GM12878 (cell line): Measurements from ENCODE around the gene GPSM1. TPM values are rescaled to one million over a fixed set of nuclear protein-coding genes. Genes with fewer than 3 reads are reported as not detected.

Experiments used
- ATAC-seq: fragments of 200-7000 bp; cut with Tn5 transposase; 3 replicates; pipeline ENCODE4 v1.9.1; 2020; ENCODE audit warnings: mild to moderate bottlenecking, moderate library complexity
- BruUV-seq: library from RNA; stranded (reverse); fragments of 400-500 nt; replicated peaks from 2 replicates; lab custom pipeline; 2021; lab: Mats Ljungman, UMichigan
- CTCF ChIA-PET: fragments of 300-600 bp; sonication (Branson Sonifier 250); formaldehyde crosslinking; extraction: SDS; loops from one replicate; lab custom pipeline; 2021; ENCODE audit warnings: inconsistent platforms; lab: Yijun Ruan, JAX
- POLR2A ChIA-PET: fragments of 350-600 bp; formaldehyde crosslinking; extraction: SDS; loops from one replicate; lab custom pipeline; 2021; ENCODE audit warnings: inconsistent platforms; lab: Charles Lee
- RAD21 ChIA-PET: fragments of 300-600 bp; sonication (Branson Sonifier 250); formaldehyde crosslinking; loops from one replicate; lab custom pipeline; 2023; ENCODE audit warnings: antibody characterized with exemption; ENCODE audit not compliant: unreplicated experiment; lab: Charles Lee
- SMC1A ChIA-PET: fragments of 300-600 bp; sonication (Branson Sonifier 250); formaldehyde crosslinking; loops from one replicate; lab custom pipeline; 2023; ENCODE audit not compliant: unreplicated experiment, uncharacterized antibody; lab: Charles Lee
- DNase-seq: peaks from one replicate; pipeline ENCODE4 v3.0.0-alpha.2; 2011; ENCODE audit warnings: low read depth, low spot score
- FAIRE-seq: peaks from 3 replicates; lab custom pipeline; 2011; peaks lifted over from hg19 to GRCh38; lab: Jason Lieb, UNC
- H2AFZ ChIP-seq: 2 replicates; pipeline ENCODE4 v1.6.0; 2011; ENCODE audit warnings: low read depth, low read length, control low read depth; ENCODE audit not compliant: control insufficient read depth
- H3K27ac ChIP-seq: 2 replicates; pipeline ENCODE4 v1.5.1; 2011; ENCODE audit warnings: control low read depth; ENCODE audit not compliant: control insufficient read depth, insufficient read depth
- H3K27me3 ChIP-seq, 2 experiments: replicated peaks in 1 of 2; 2 replicates each; pipeline versions ENCODE4 v1.6.0 to v1.6.1; 2011; ENCODE audit warnings: low read length in 1 of 2; ENCODE audit not compliant: control insufficient read depth in 2 of 2, insufficient read depth in 2 of 2
- H3K36me3 ChIP-seq, 2 experiments: 2 replicates each; pipeline ENCODE4 v1.5.1; 2011; ENCODE audit warnings: low read length in 1 of 2; ENCODE audit not compliant: control insufficient read depth in 2 of 2, insufficient read depth in 2 of 2
- H3K4me1 ChIP-seq: 2 replicates; pipeline ENCODE4 v1.6.1; 2011; ENCODE audit warnings: mild to moderate bottlenecking, low read length, moderate library complexity, mixed read lengths; ENCODE audit not compliant: control insufficient read depth, insufficient read depth
- H3K4me2 ChIP-seq: 2 replicates; pipeline ENCODE4 v1.6.0; 2011; ENCODE audit warnings: control low read depth; ENCODE audit not compliant: control insufficient read depth, insufficient read depth
- H3K4me3 ChIP-seq: fragments of 200-600 bp; sonication (generic); 2 replicates; pipeline ENCODE4 v1.5.1; 2016
- H3K79me2 ChIP-seq: 2 replicates; pipeline ENCODE4 v1.6.0; 2011; ENCODE audit warnings: low read length; ENCODE audit not compliant: control insufficient read depth, insufficient read depth
- H3K9ac ChIP-seq: 2 replicates; pipeline ENCODE4 v1.8.0; 2011; ENCODE audit warnings: low read length, control low read depth, mixed read lengths; ENCODE audit not compliant: control insufficient read depth, insufficient read depth
- H3K9me3 ChIP-seq: replicated peaks from 3 replicates; pipeline ENCODE4 v1.5.1; 2011; ENCODE audit warnings: mild to moderate bottlenecking, low read length; ENCODE audit not compliant: control insufficient read depth, insufficient read depth
- H4K20me1 ChIP-seq: 2 replicates; pipeline ENCODE4 v1.6.0; 2011; ENCODE audit not compliant: control insufficient read depth, insufficient read depth
- ATF2 ChIP-seq: IDR thresholded peaks from 2 replicates; pipeline ENCODE4 v1.6.1; 2012; ENCODE audit warnings: low read length, inconsistent platforms
- CEBPB ChIP-seq, 2 experiments: fragments of 150-350 bp in 1 of 2; IDR thresholded peaks; 2 replicates each; pipeline ENCODE4 v1.6.1; 2012 to 2014; ENCODE audit warnings: low read depth in 2 of 2, low read length in 2 of 2, borderline replicate concordance in 1 of 2, inconsistent platforms in 1 of 2
- CTCF ChIP-seq, 3 experiments: IDR thresholded peaks in 2 of 3; conservative IDR thresholded peaks in 1 of 3; 2 replicates each; pipeline ENCODE4 v1.5.1; 2011; ENCODE audit warnings: low read depth in 3 of 3, low read length in 3 of 3, mild to moderate bottlenecking in 3 of 3, control low read depth in 2 of 3, moderate library complexity in 2 of 3, inconsistent platforms in 1 of 3, mixed read lengths in 1 of 3; ENCODE audit not compliant: control insufficient read depth in 2 of 3, insufficient read depth in 1 of 3; ENCODE audit errors: extremely low read depth in 1 of 3
- EGR1 ChIP-seq, 2 experiments: IDR thresholded peaks; 1 replicate in 1 of 2; 2 replicates in 1 of 2; pipeline ENCODE4 v1.6.1; 2011 to 2012; ENCODE audit warnings: low read depth in 2 of 2, low read length in 2 of 2, borderline replicate concordance in 1 of 2, mild to moderate bottlenecking in 1 of 2, moderate library complexity in 1 of 2
- HDAC6 ChIP-seq: fragments of 200-600 bp; sonication (generic); IDR thresholded peaks from one replicate; pipeline ENCODE4 v1.8.0; 2017; ENCODE audit warnings: antibody characterized with exemption; ENCODE audit not compliant: unreplicated experiment
- IKZF2 ChIP-seq, 2 experiments: fragments of 450-650 bp; IDR thresholded peaks; 2 replicates each; pipeline ENCODE4 v1.6.1; 2017; ENCODE audit warnings: mild to moderate bottlenecking in 2 of 2, moderate library complexity in 2 of 2
- MYB ChIP-seq: fragments of 150-350 bp; IDR thresholded peaks from 2 replicates; pipeline ENCODE4 v1.6.1; 2014; ENCODE audit warnings: mild to moderate bottlenecking, low read depth, low read length, borderline replicate concordance
- PBX3 ChIP-seq: IDR thresholded peaks from 2 replicates; pipeline ENCODE4 v1.6.1; 2011; ENCODE audit warnings: mild to moderate bottlenecking, low read depth, low read length, moderate library complexity; ENCODE audit not compliant: insufficient replicate concordance
- PML ChIP-seq: IDR thresholded peaks from 2 replicates; pipeline ENCODE4 v1.6.1; 2012; ENCODE audit warnings: low read length, inconsistent platforms
- WGBS: methylation state at CpG from one replicate; pipeline ENCODE4 v1.1.6; 2016; ENCODE audit warnings: low lambda C conversion rate; ENCODE audit not compliant: insufficient replicate concordance, insufficient coverage; ENCODE audit errors: missing lambda C conversion rate; 5-methylcytosine and 5-hydroxymethylcytosine counted together
- in situ Hi-C: fragments of 300-500 bp; cut with MboI; formaldehyde crosslinking; loops from 9 replicates; pipeline ENCODE4 v1.14.3; 2018; ENCODE audit warnings: mixed read lengths
- intact Hi-C: fragments of 100-400 bp; cut with micrococcal nuclease; formaldehyde crosslinking; loops from one replicate; pipeline ENCODE4 v1.14.2; 2022; ENCODE audit not compliant: unreplicated experiment
- polyA plus RNA-seq, 11 experiments: library from polyadenylated mRNA; depleted of rRNA in 4 of 11; unstranded in 6 of 11; stranded (reverse) in 5 of 11; fragments of >200 nt; fragmentation: Nextera tagmentation in 4 of 11; fragmentation: Illumina TruSeq in 1 of 11; extraction: Ambion mirVana in 4 of 11; extraction: Trizol in 1 of 11; gene quantifications; 1 replicate in 1 of 11; 2 replicates in 10 of 11; pipeline versions ENCODE4 v1.2.1 to v1.2.3, GENCODE V29; 2011 to 2016; ENCODE audit warnings: inconsistent platforms in 2 of 11, missing spikeins in 2 of 11, low read depth in 1 of 11
- total RNA-seq, 4 experiments: library from RNA; depleted of rRNA in 3 of 4; stranded (reverse); fragments of >200 nt in 3 of 4; fragmentation: Illumina TruSeq in 1 of 4; extraction: Trizol in 1 of 4; gene quantifications; 2 replicates each; pipeline versions ENCODE4 v1.2.1 to v1.2.3, GENCODE V29; 2013 to 2021

The GPSM1 gene
- total and polyA plus RNA-seq, 10 of the 15 experiments (the other 5 are each of a cell fraction or from before 2014, with no cell fraction given) = 0.04 to 0.10 (median 0.10) TPM; not detected in 7

GRCh38 chr9:136407911-136408310 lies 80.6 kb downstream of the GPSM1 start:
- Histone ChIP-seq H3K27me3 (no peaks in the 10 kb centered on the region), H4K20me1 (no peaks in the 10 kb centered on the region), H3K27ac (no peak overlapping the region), H3K4me2 (0 out of 2 replicates have a peak overlapping the region, but pooled peaks have one; percentile 38), H3K4me1 (peaks cover 42% of the 10 kb centered on the region), H3K9ac (no peak overlapping the region), H3K79me2 (peaks cover 54% of the 10 kb centered on the region), H3K36me3 (peaks cover 6 to 17% of the 10 kb centered on the region in 2 experiments; a peak in 3 of 4 replicates), H2AFZ (no peak overlapping the region), H3K9me3 (no peaks in the 10 kb centered on the region), H3K4me3 (no peak overlapping the region)
- no peak for DNase-seq
- ChIA-PET CTCF (no interaction called here), POLR2A (no interaction called here), SMC1A (no interaction called here), RAD21 (no interaction called here)
- TF ChIP-seq PBX3 = no peak
- TF ChIP-seq HDAC6 = no peak
- no peak for TF ChIP-seq ATF2
- no peak for TF ChIP-seq EGR1 (IDR thresholded peaks at IDR 0.05; ENCODE audit: borderline replicate concordance in 1 of 2, low read depth in 2 of 2, low read length in 2 of 2)
- no peak for TF ChIP-seq CEBPB (IDR thresholded peaks at IDR 0.05; ENCODE audit: borderline replicate concordance in 1 of 2, low read depth in 2 of 2, low read length in 2 of 2)
- TF ChIP-seq IKZF2 (IDR thresholded peaks at IDR 0.05) = no peak
- no peak for TF ChIP-seq MYB
- TF ChIP-seq CTCF (IDR thresholded peaks at IDR 0.05 in 2 of 3, conservative IDR thresholded peaks at IDR 0.05 in 1 of 3; ENCODE audit: control insufficient read depth in 2 of 3, extremely low read depth in 1 of 3, insufficient read depth in 1 of 3, low read depth in 3 of 3, low read length in 3 of 3) = no peak
- TF ChIP-seq PML = no peak
- in situ Hi-C loops (no loop called here), intact Hi-C loops (no loop called here)
- no peak for FAIRE-seq
- BruUV-seq = no TSS peak
- ATAC-seq = no peak
- 79% methylated on average over 7 of the region's 7 CpGs for WGBS

Other genes starting within 250 kb of the GPSM1 start
Only the 7 nearest of the 13 such genes appear.
- 9.0 and 10.1 TPM in 2 replicates for gene QSOX2, start 81.7 kb upstream of the GPSM1 start, total RNA-seq (2014; rRNA removed)
- gene QSOX2, start 81.7 kb upstream of the GPSM1 start, total RNA-seq (2014; rRNA removed; fragmentation: Illumina TruSeq; extraction: Trizol) = 7.1 and 7.8 TPM in 2 replicates
- 15.8 and 16.1 TPM in 2 replicates for gene QSOX2, start 81.7 kb upstream of the GPSM1 start, total RNA-seq (2021)
- 11.4 and 15.4 TPM in 2 replicates for gene QSOX2, start 81.7 kb upstream of the GPSM1 start, polyA plus RNA-seq (2011; rRNA removed)
- 7.2 and 9.3 TPM in 2 replicates for gene QSOX2, start 81.7 kb upstream of the GPSM1 start, polyA plus RNA-seq (2014; fragmentation: Illumina TruSeq; extraction: Trizol)
- 1 to 10 TPM in 1 of 2 experiments, under 1 TPM in 1; 0.34 to 1.5 TPM for gene QSOX2, start 81.7 kb upstream of the GPSM1 start, polyA plus RNA-seq (2014; fragmentation: Nextera tagmentation; extraction: Ambion mirVana)
- gene QSOX2, start 81.7 kb upstream of the GPSM1 start, polyA plus RNA-seq (2014; rRNA removed) = 13.1 and 15.1 TPM in 2 replicates
- gene QSOX2, start 81.7 kb upstream of the GPSM1 start, polyA plus RNA-seq (2016; fragmentation: Nextera tagmentation; extraction: Ambion mirVana) = 1 to 10 TPM in 1 of 2 experiments, under 1 TPM in 1; 0.45 to 2.1 TPM
- gene CCDC187, start 23.4 kb upstream of the GPSM1 start, total RNA-seq (2014; rRNA removed) = 0.11 and 0.23 TPM in 2 replicates
- not detected in 2 replicates for gene CCDC187, start 23.4 kb upstream of the GPSM1 start, total RNA-seq (2014; rRNA removed; fragmentation: Illumina TruSeq; extraction: Trizol)
- gene CCDC187, start 23.4 kb upstream of the GPSM1 start, total RNA-seq (2021) = 0.08 TPM in 1 of 2 replicates, not detected in the other
- 0.01 and 0.04 TPM in 2 replicates for gene CCDC187, start 23.4 kb upstream of the GPSM1 start, polyA plus RNA-seq (2011; rRNA removed)
- gene CCDC187, start 23.4 kb upstream of the GPSM1 start, polyA plus RNA-seq (2014; fragmentation: Illumina TruSeq; extraction: Trizol) = not detected in 2 replicates
- gene CCDC187, start 23.4 kb upstream of the GPSM1 start, polyA plus RNA-seq (2014; fragmentation: Nextera tagmentation; extraction: Ambion mirVana) = not detected
- not detected in 2 replicates for gene CCDC187, start 23.4 kb upstream of the GPSM1 start, polyA plus RNA-seq (2014; rRNA removed)
- under 1 TPM in 1 of 2 experiments, not detected in 1; 0.04 TPM for gene CCDC187, start 23.4 kb upstream of the GPSM1 start, polyA plus RNA-seq (2016; fragmentation: Nextera tagmentation; extraction: Ambion mirVana)
- 18.1 and 29.7 TPM in 2 replicates for gene DNLZ, start 36.2 kb downstream of the GPSM1 start, total RNA-seq (2014; rRNA removed)
- 4.6 and 4.8 TPM in 2 replicates for gene DNLZ, start 36.2 kb downstream of the GPSM1 start, total RNA-seq (2014; rRNA removed; fragmentation: Illumina TruSeq; extraction: Trizol)
- gene DNLZ, start 36.2 kb downstream of the GPSM1 start, total RNA-seq (2021) = 23.5 and 26.1 TPM in 2 replicates
- gene DNLZ, start 36.2 kb downstream of the GPSM1 start, polyA plus RNA-seq (2011; rRNA removed) = 1.2 and 3.8 TPM in 2 replicates
- 0.66 TPM in 1 of 2 replicates, not detected in the other for gene DNLZ, start 36.2 kb downstream of the GPSM1 start, polyA plus RNA-seq (2014; fragmentation: Illumina TruSeq; extraction: Trizol)
- 1 to 10 TPM in 1 of 2 experiments, not detected in 1; 1.5 TPM for gene DNLZ, start 36.2 kb downstream of the GPSM1 start, polyA plus RNA-seq (2014; fragmentation: Nextera tagmentation; extraction: Ambion mirVana)
- 23.8 and 26.3 TPM in 2 replicates for gene DNLZ, start 36.2 kb downstream of the GPSM1 start, polyA plus RNA-seq (2014; rRNA removed)
- gene DNLZ, start 36.2 kb downstream of the GPSM1 start, polyA plus RNA-seq (2016; fragmentation: Nextera tagmentation; extraction: Ambion mirVana) = 10 to 100 TPM; 14.7 to 25.8 TPM
- 1.9 and 2.2 TPM in 2 replicates for gene CARD9, start 46.1 kb downstream of the GPSM1 start, total RNA-seq (2014; rRNA removed)
- gene CARD9, start 46.1 kb downstream of the GPSM1 start, total RNA-seq (2014; rRNA removed; fragmentation: Illumina TruSeq; extraction: Trizol) = 0.55 and 0.58 TPM in 2 replicates
- gene CARD9, start 46.1 kb downstream of the GPSM1 start, total RNA-seq (2021) = 2.4 and 2.6 TPM in 2 replicates
- gene CARD9, start 46.1 kb downstream of the GPSM1 start, polyA plus RNA-seq (2011; rRNA removed) = 1.9 and 4.9 TPM in 2 replicates
- gene CARD9, start 46.1 kb downstream of the GPSM1 start, polyA plus RNA-seq (2014; fragmentation: Illumina TruSeq; extraction: Trizol) = 0.34 TPM in 1 of 2 replicates, not detected in the other
- under 1 TPM in 1 of 2 experiments, not detected in 1; 0.11 TPM for gene CARD9, start 46.1 kb downstream of the GPSM1 start, polyA plus RNA-seq (2014; fragmentation: Nextera tagmentation; extraction: Ambion mirVana)
- 1.6 and 2.1 TPM in 2 replicates for gene CARD9, start 46.1 kb downstream of the GPSM1 start, polyA plus RNA-seq (2014; rRNA removed)
- 1 to 10 TPM; 1.8 to 2.2 TPM for gene CARD9, start 46.1 kb downstream of the GPSM1 start, polyA plus RNA-seq (2016; fragmentation: Nextera tagmentation; extraction: Ambion mirVana)
- gene SNAPC4, start 72.6 kb downstream of the GPSM1 start, total RNA-seq (2014; rRNA removed) = 7.7 and 8.8 TPM in 2 replicates
- 5.1 and 5.2 TPM in 2 replicates for gene SNAPC4, start 72.6 kb downstream of the GPSM1 start, total RNA-seq (2014; rRNA removed; fragmentation: Illumina TruSeq; extraction: Trizol)
- gene SNAPC4, start 72.6 kb downstream of the GPSM1 start, total RNA-seq (2021) = 16.4 and 19.8 TPM in 2 replicates
- gene SNAPC4, start 72.6 kb downstream of the GPSM1 start, polyA plus RNA-seq (2011; rRNA removed) = 2.4 and 3.5 TPM in 2 replicates
- gene SNAPC4, start 72.6 kb downstream of the GPSM1 start, polyA plus RNA-seq (2014; fragmentation: Illumina TruSeq; extraction: Trizol) = 7.1 and 8.7 TPM in 2 replicates
- under 1 TPM; 0.42 to 0.43 TPM for gene SNAPC4, start 72.6 kb downstream of the GPSM1 start, polyA plus RNA-seq (2014; fragmentation: Nextera tagmentation; extraction: Ambion mirVana)
- gene SNAPC4, start 72.6 kb downstream of the GPSM1 start, polyA plus RNA-seq (2014; rRNA removed) = 16.9 and 18.1 TPM in 2 replicates
- gene SNAPC4, start 72.6 kb downstream of the GPSM1 start, polyA plus RNA-seq (2016; fragmentation: Nextera tagmentation; extraction: Ambion mirVana) = 1 to 10 TPM; 6.8 to 7.2 TPM
- 58.4 and 61.2 TPM in 2 replicates for gene ENTR1, start 83.1 kb downstream of the GPSM1 start, total RNA-seq (2014; rRNA removed)
- gene ENTR1, start 83.1 kb downstream of the GPSM1 start, total RNA-seq (2014; rRNA removed; fragmentation: Illumina TruSeq; extraction: Trizol) = 35.5 and 38.4 TPM in 2 replicates
- 75.4 and 81.7 TPM in 2 replicates for gene ENTR1, start 83.1 kb downstream of the GPSM1 start, total RNA-seq (2021)
- gene ENTR1, start 83.1 kb downstream of the GPSM1 start, polyA plus RNA-seq (2011; rRNA removed) = 47.7 and 55.4 TPM in 2 replicates
- 19.0 and 43.7 TPM in 2 replicates for gene ENTR1, start 83.1 kb downstream of the GPSM1 start, polyA plus RNA-seq (2014; fragmentation: Illumina TruSeq; extraction: Trizol)
- 10 to 100 TPM in 1 of 2 experiments, 1 to 10 TPM in 1; 8.2 to 20.4 TPM for gene ENTR1, start 83.1 kb downstream of the GPSM1 start, polyA plus RNA-seq (2014; fragmentation: Nextera tagmentation; extraction: Ambion mirVana)
- gene ENTR1, start 83.1 kb downstream of the GPSM1 start, polyA plus RNA-seq (2014; rRNA removed) = 96.4 and 105 TPM in 2 replicates
- 10 to 100 TPM; 10.5 to 14.9 TPM for gene ENTR1, start 83.1 kb downstream of the GPSM1 start, polyA plus RNA-seq (2016; fragmentation: Nextera tagmentation; extraction: Ambion mirVana)
- gene PMPCA, start 83.1 kb downstream of the GPSM1 start, total RNA-seq (2014; rRNA removed) = 61.7 and 67.9 TPM in 2 replicates
- 40.8 and 47.3 TPM in 2 replicates for gene PMPCA, start 83.1 kb downstream of the GPSM1 start, total RNA-seq (2014; rRNA removed; fragmentation: Illumina TruSeq; extraction: Trizol)
- gene PMPCA, start 83.1 kb downstream of the GPSM1 start, total RNA-seq (2021) = 85.9 and 89.8 TPM in 2 replicates
- 80.3 and 82.5 TPM in 2 replicates for gene PMPCA, start 83.1 kb downstream of the GPSM1 start, polyA plus RNA-seq (2011; rRNA removed)
- gene PMPCA, start 83.1 kb downstream of the GPSM1 start, polyA plus RNA-seq (2014; fragmentation: Illumina TruSeq; extraction: Trizol) = 63.1 and 69.0 TPM in 2 replicates
- 10 to 100 TPM in 1 of 2 experiments, 1 to 10 TPM in 1; 8.1 to 12.3 TPM for gene PMPCA, start 83.1 kb downstream of the GPSM1 start, polyA plus RNA-seq (2014; fragmentation: Nextera tagmentation; extraction: Ambion mirVana)
- 90.0 and 93.0 TPM in 2 replicates for gene PMPCA, start 83.1 kb downstream of the GPSM1 start, polyA plus RNA-seq (2014; rRNA removed)
- 100 to 1,000 TPM; 123 to 137 TPM for gene PMPCA, start 83.1 kb downstream of the GPSM1 start, polyA plus RNA-seq (2016; fragmentation: Nextera tagmentation; extraction: Ambion mirVana)